Measurements from ENCODE around the gene PIK3AP1.

Gene PIK3AP1

GRCh38 chr10:96612055-96612830 lies 108.1 kb downstream of the PIK3AP1 start:
- H3K4me3 ChIP-seq (ENCODE audit: control insufficient read depth, low read depth, low read length): no peak overlapping the region
- no peak for TF ChIP-seq CTCF (IDR thresholded peaks at IDR 0.05; ENCODE audit: control insufficient read depth, insufficient read depth, low read depth, low read length, missing control alignments)
- no peak for DNase-seq (ENCODE audit: low read depth)

GRCh38 chr10:96610817-96611216 lies 109.5 kb downstream of the PIK3AP1 start:
- DNase-seq (ENCODE audit: low read depth): no peak
- TF ChIP-seq CTCF (IDR thresholded peaks at IDR 0.05; ENCODE audit: control insufficient read depth, insufficient read depth, low read depth, low read length, missing control alignments): no peak
- H3K4me3 ChIP-seq (ENCODE audit: control insufficient read depth, low read depth, low read length): no peak overlapping the region

GRCh38 chr10:96609510-96609909 lies 110.8 kb downstream of the PIK3AP1 start:
- TF ChIP-seq CTCF (IDR thresholded peaks at IDR 0.05; ENCODE audit: control insufficient read depth, insufficient read depth, low read depth, low read length, missing control alignments): no peak
- H3K4me3 ChIP-seq (ENCODE audit: control insufficient read depth, low read depth, low read length): no peak overlapping the region
- no peak for DNase-seq (ENCODE audit: low read depth)

- no peak for DNase-seq (ENCODE audit: low read depth)
- TF ChIP-seq CTCF (IDR thresholded peaks at IDR 0.05; ENCODE audit: control insufficient read depth, insufficient read depth, low read depth, low read length, missing control alignments): no peak
- H3K4me3 ChIP-seq (ENCODE audit: control insufficient read depth, low read depth, low read length): no peak overlapping the region
These were observed 111.5 kb downstream of the PIK3AP1 start for GRCh38 chr10:96608805-96609204.

- no peak overlapping the region for H3K4me3 ChIP-seq (ENCODE audit: control insufficient read depth, low read depth, low read length)
- DNase-seq (ENCODE audit: low read depth): no peak
- no peak for TF ChIP-seq CTCF (IDR thresholded peaks at IDR 0.05; ENCODE audit: control insufficient read depth, insufficient read depth, low read depth, low read length, missing control alignments)
These were observed 112.1 kb downstream of the PIK3AP1 start for GRCh38 chr10:96608262-96608661.

GRCh38 chr10:96606946-96607345 lies 113.4 kb downstream of the PIK3AP1 start:
- TF ChIP-seq CTCF (IDR thresholded peaks at IDR 0.05; ENCODE audit: control insufficient read depth, insufficient read depth, low read depth, low read length, missing control alignments): no peak
- no peak for DNase-seq (ENCODE audit: low read depth)
- H3K4me3 ChIP-seq (ENCODE audit: control insufficient read depth, low read depth, low read length): no peak overlapping the region
